Coronary artery (tissue), 2 donors: ENCODE results near the gene GOLGA5.

ENCODE experiments used
- DNase-seq: peaks from one replicate; pipeline ENCODE4 v3.0.0-alpha.2; 2017; ENCODE audit warnings: low spot score
- H3K27ac ChIP-seq, 2 donors: fragments of 200-600 bp; sonication (generic); one replicate each; pipeline ENCODE4 v1.5.1; 2016 to 2019
- H3K4me3 ChIP-seq: fragments of 200-600 bp; sonication (generic); 2 replicates; pipeline ENCODE4 v1.5.1; 2016; ENCODE audit warnings: mild to moderate bottlenecking, moderate library complexity
- CTCF ChIP-seq: fragments of 200-600 bp; sonication (generic); IDR thresholded peaks from one replicate; pipeline ENCODE4 v1.5.1; 2019; ENCODE audit warnings: antibody characterized with exemption

GOLGA5 gene

GRCh38 chr14:92861856-92862745 lies 68.0 kb downstream of the GOLGA5 start:
- Histone ChIP-seq H3K4me3 (no peak overlapping the region), H3K27ac (no peak overlapping the region)
- DNase-seq: no peak
- no peak for TF ChIP-seq CTCF

GRCh38 chr14:92863286-92864080 lies 69.4 kb downstream of the GOLGA5 start:
- no peak overlapping the region for H3K27ac ChIP-seq

GRCh38 chr14:92865674-92866073 lies 71.6 kb downstream of the GOLGA5 start:
- H3K4me3 ChIP-seq: no peak overlapping the region
- no peak for DNase-seq
- no peak for TF ChIP-seq CTCF

More at GRCh38 chr14:92863286-92864080, 69.4 kb downstream of the GOLGA5 start:
- no peak for DNase-seq
- H3K4me3 ChIP-seq: no peak overlapping the region
- no peak for TF ChIP-seq CTCF

GRCh38 chr14:92866181-92866752 lies 72.2 kb downstream of the GOLGA5 start:
- TF ChIP-seq CTCF: no peak
- H3K4me3 ChIP-seq: no peak overlapping the region
- H3K27ac ChIP-seq: no peak overlapping the region
- DNase-seq: no peak

More at GRCh38 chr14:92865674-92866073, 71.6 kb downstream of the GOLGA5 start:
- no peak overlapping the region for H3K27ac ChIP-seq

- TF ChIP-seq CTCF: no peak
- Histone ChIP-seq H3K27ac (no peak overlapping the region), H3K4me3 (no peak overlapping the region)
- DNase-seq: no peak
These were observed 73.1 kb downstream of the GOLGA5 start for GRCh38 chr14:92866901-92867865.

GRCh38 chr14:92874962-92875661 lies 81.0 kb downstream of the GOLGA5 start:
- TF ChIP-seq CTCF: no peak
- DNase-seq: no peak

More at GRCh38 chr14:92874962-92875661, 81.0 kb downstream of the GOLGA5 start:
- Histone ChIP-seq H3K27ac (no peak overlapping the region), H3K4me3 (no peak overlapping the region)
